ENCODE measurements around the gene ZMIZ1.

GRCh38 chr10:79088176-79088575 is 19.4 kb downstream of the ZMIZ1 start:
- TF ChIP-seq POLR2A (IDR thresholded peaks at IDR 0.05; ENCODE audit: borderline replicate concordance, extremely low read depth, insufficient read depth, insufficient read length) (no peak), CTCF (IDR thresholded peaks at IDR 0.05 in 2 of 3, conservative IDR thresholded peaks at IDR 0.05 in 1 of 3; ENCODE audit: borderline replicate concordance in 1 of 3, insufficient read depth in 1 of 3, low read depth in 2 of 3, low read length in 2 of 3) (no peak), POLR2AphosphoS5 (IDR thresholded peaks at IDR 0.05; ENCODE audit: low read depth, low read length) (no peak), ZNF274 (IDR thresholded peaks at IDR 0.05; ENCODE audit: low read depth, low read length) (no peak), ZBTB33 (IDR thresholded peaks at IDR 0.05; ENCODE audit: extremely low read depth, insufficient replicate concordance, low read length) (no peak)
